Activated CD8-positive, alpha-beta memory T cell treated with anti-CD3 and anti-CD28 coated beads, Interleukin-2, amount 50 U/mL, for 1 hour (primary cell): ENCODE measurements around the gene NPAS4.
"Not testable (repeated sequence)": the region's sequence is repeated elsewhere in the genome, so short reads cannot be mapped to it uniquely, and the experiment has no call there.

Experiments
- DNase-seq: peaks from one replicate; pipeline ENCODE4 v3.0.0-alpha.2; 2020; ENCODE audit errors: extremely low read depth

NPAS4 gene

GRCh38 chr11:66420671-66421476 lies at the start of gene NPAS4:
TSS of gene NPAS4 (plus strand) at chr11:66421035. CDS start at chr11:66421180, 145 bp downstream.
- DNase-seq: no peak

- no peak for DNase-seq
Measured at GRCh38 chr11:66371627-66372415, 49.0 kb upstream of the NPAS4 start, which contains the start of gene SLC29A2. TSS of gene SLC29A2 (minus strand) at chr11:66371760. CDS start at chr11:66371591, 169 bp downstream.

GRCh38 chr11:66373265-66373664 lies 47.6 kb upstream of the NPAS4 start:
- DNase-seq: no peak

GRCh38 chr11:66373690-66374287 lies 47.0 kb upstream of the NPAS4 start:
- DNase-seq: not testable (repeated sequence)

- DNase-seq: not testable (repeated sequence)
Measured at GRCh38 chr11:66380264-66380663, 40.6 kb upstream of the NPAS4 start.

- not testable (repeated sequence) for DNase-seq
Measured at GRCh38 chr11:66384316-66384715, 36.5 kb upstream of the NPAS4 start.

GRCh38 chr11:66386171-66387069 lies 34.4 kb upstream of the NPAS4 start:
- DNase-seq: no peak

- DNase-seq: no peak
Measured at GRCh38 chr11:66388780-66389386, 32.0 kb upstream of the NPAS4 start.

- DNase-seq: no peak
Measured at GRCh38 chr11:66391322-66391721, 29.5 kb upstream of the NPAS4 start.

GRCh38 chr11:66393954-66394353 lies 26.9 kb upstream of the NPAS4 start:
- DNase-seq: no peak

- no peak for DNase-seq
Measured at GRCh38 chr11:66407651-66408050, 13.2 kb upstream of the NPAS4 start.

- DNase-seq: peak; percentile 75
Measured at GRCh38 chr11:66408488-66409214, 12.2 kb upstream of the NPAS4 start.

- DNase-seq: no peak
Measured at GRCh38 chr11:66409226-66409625, 11.6 kb upstream of the NPAS4 start.

- DNase-seq: no peak
Measured at GRCh38 chr11:66410191-66410590, 10.6 kb upstream of the NPAS4 start.

GRCh38 chr11:66411323-66411722 lies 9.5 kb upstream of the NPAS4 start:
- DNase-seq: no peak

GRCh38 chr11:66412110-66412509 lies 8.7 kb upstream of the NPAS4 start:
- no peak for DNase-seq

GRCh38 chr11:66413167-66413566 lies 7.7 kb upstream of the NPAS4 start:
- DNase-seq: no peak

- DNase-seq: no peak
Measured at GRCh38 chr11:66414120-66414934, 6.5 kb upstream of the NPAS4 start.

GRCh38 chr11:66415423-66415822 lies 5.4 kb upstream of the NPAS4 start:
- DNase-seq: no peak
